Superior temporal gyrus (tissue), 1 donor: ENCODE data around the gene AKAP13.

Experiments used
- DNase-seq: peaks from one replicate; pipeline ENCODE4 v3.0.0-alpha.2; 2016; ENCODE audit errors: extremely low spot score

AKAP13 gene

DNA sequence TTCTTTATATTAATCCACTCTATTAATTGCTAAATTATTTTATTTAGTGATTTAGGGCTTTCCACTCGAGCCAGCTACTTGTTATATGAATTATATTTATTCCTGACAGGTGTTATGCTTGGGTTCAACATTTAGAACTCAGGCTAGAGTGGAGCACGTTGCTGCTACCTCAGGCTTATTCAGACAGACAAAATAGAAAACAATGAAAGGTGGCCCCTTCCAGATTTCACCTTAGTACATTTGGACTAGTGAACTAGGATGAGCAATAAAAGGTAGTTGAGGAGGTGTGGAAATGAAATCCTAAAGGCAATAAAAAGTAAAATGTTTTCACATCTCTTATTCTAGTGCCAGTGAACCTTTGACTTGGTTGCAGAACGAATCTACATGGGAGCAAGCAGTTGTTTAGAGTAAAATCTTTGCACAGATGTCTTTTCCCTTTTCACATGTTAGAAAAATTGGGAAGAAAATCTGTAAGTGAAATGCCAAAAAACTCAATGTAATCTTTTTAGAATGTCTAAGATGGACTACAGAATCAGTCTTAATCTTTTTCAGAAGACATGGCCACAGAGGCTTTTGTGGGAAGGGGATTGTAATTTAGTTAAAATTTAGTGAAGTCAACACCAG is 63.8 kb downstream of the AKAP13 start:
- no peak for DNase-seq

DNA sequence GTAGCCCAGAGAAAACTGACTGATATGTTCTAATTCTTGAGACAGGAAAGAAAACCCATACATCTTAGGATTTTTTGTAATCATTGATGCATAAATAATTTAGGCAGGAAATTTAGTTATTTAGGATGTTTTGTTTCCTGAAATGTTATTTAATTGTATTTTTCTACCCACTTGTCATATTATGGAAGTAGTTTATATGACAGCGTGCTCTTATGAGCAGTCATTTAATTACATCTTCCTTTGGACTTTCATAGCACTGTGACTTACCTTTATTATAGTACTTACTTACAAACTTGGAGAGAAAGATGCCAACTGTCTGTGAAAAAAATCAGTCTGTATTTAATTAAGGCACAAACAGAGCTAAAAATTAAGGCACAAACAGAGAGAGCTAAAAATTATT is 65.0 kb downstream of the AKAP13 start:
- DNase-seq = no peak

GRCh38 chr15:85451099-85451700 is 70.8 kb downstream of the AKAP13 start:
- no peak for DNase-seq

GRCh38 chr15:85452436-85452835 is 72.0 kb downstream of the AKAP13 start:
- no peak for DNase-seq

DNA sequence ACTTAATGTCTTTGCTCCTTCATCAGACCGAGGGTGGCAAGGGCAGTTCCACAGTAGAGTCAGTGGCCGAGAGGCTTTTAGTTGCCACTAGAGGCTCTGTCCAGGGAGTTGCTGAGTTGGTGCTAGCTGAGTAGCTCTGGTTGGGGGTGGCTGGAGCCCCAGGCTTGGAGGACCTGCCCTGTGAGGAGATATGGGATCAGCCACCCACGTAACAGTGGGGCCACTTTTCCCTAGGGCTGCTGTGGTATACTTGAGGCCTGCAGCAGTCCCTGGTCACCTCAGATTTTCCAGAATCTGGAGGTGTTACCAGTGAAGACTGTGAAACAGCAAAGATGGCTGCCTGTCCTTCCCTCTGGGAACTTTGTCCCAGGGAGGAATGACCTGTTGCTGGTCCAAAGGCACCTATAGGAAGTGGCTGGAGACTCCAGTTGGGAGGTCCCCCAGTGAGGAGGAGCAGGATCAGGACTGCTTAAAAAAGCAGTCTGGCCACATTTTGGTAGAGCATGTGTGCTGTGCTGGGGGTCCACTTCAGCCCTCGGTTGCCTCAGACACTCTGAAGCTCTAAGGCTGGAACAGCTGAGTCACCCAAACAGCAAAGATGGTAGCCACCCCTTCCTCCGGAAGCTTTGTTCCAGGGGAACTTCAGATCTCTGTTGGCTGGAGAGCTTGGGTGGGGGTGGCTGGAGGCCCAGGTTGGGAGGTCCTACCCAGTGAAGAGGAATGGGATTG is 72.9 kb downstream of the AKAP13 start:
- DNase-seq = no peak

- DNase-seq = no peak
Measured at GRCh38 chr15:85454403-85454802, 74.0 kb downstream of the AKAP13 start.

GRCh38 chr15:85455891-85456290 is 75.5 kb downstream of the AKAP13 start:
- no peak for DNase-seq

- DNase-seq = no peak
Measured at GRCh38 chr15:85456798-85457197, 76.4 kb downstream of the AKAP13 start.

- DNase-seq = no peak
Measured at GRCh38 chr15:85457392-85457968, 77.1 kb downstream of the AKAP13 start.

- DNase-seq = no peak
Measured at GRCh38 chr15:85458764-85459163, 78.4 kb downstream of the AKAP13 start.

GRCh38 chr15:85462029-85462428 is 81.6 kb downstream of the AKAP13 start:
- no peak for DNase-seq

- DNase-seq = no peak
Measured at GRCh38 chr15:85463276-85463892, 83.0 kb downstream of the AKAP13 start.

- no peak for DNase-seq
Measured at GRCh38 chr15:85463976-85464375, 83.6 kb downstream of the AKAP13 start.

GRCh38 chr15:85464471-85464870 is 84.1 kb downstream of the AKAP13 start:
- DNase-seq = no peak

GRCh38 chr15:85470563-85471271 is 90.3 kb downstream of the AKAP13 start:
- DNase-seq = no peak

- no peak for DNase-seq
Measured at GRCh38 chr15:85472349-85472748, 91.9 kb downstream of the AKAP13 start.

- no peak for DNase-seq
Measured at GRCh38 chr15:85473455-85473854, 93.1 kb downstream of the AKAP13 start.

DNA sequence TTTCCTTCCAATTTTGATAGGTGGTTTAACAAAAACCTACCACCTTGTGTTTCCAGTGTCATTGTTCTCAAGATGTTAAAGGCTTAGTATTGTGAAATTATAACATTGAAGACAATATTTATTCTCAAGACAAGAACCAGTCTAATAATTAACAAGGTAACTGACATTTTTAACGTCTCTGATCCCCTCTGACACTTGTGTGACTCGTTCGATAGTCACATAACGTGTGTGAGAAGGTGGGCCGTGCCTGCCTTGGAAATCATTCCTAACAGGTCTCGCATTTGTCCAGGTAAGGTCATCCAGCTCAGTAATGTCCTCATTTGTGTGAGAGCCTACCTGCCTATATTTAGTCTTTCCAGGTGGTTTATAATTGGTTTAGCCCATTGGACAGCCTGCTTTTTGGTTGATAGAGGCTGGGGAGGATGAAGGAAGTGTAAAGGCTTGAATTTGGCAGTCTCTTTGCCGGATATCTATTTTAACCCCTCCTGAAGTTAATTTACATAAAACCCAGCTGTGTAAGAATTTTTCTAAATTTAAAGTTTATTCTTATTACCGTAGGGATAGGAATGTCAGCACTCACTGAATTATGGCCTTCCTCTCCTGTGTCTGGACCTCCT is 94.4 kb downstream of the AKAP13 start:
- DNase-seq = no peak

DNA sequence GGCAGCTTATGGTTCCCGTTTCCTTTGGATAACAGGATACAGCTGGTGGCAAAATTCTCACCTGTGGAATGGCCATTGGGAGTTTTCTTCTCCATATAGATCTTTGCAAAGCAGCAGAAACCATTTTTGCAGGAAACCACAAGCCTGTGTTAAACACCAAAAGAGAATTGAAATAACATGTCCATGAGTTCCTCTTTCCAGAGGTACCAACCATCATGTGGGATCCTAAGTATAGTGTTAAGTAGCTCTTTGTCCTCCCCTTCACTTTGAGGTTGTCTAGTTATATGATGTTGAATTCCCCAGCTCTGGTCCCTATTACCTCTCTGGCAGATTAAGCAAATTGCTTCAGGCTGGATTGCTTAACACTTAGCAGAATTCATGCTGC is 94.9 kb downstream of the AKAP13 start:
- DNase-seq = no peak

DNA sequence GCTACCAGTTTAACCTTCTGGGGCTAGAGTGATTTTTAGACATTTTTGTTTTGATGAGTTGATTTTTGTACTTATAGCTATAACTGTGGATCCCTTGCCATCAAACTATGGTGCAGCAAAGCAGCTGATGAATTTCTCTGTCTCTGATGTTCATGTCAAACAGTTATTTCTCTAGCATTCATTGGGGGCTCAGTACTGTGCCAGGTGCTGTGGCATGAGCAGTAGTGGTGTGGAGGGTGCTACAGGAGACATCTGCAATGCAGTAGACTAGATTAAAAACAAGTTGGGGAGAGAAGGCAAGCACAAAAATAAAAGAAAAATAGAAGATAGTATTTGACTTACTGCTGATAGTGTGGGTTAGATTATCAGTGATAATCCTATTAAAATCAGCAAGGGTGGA is 95.3 kb downstream of the AKAP13 start:
- no peak for DNase-seq

DNA sequence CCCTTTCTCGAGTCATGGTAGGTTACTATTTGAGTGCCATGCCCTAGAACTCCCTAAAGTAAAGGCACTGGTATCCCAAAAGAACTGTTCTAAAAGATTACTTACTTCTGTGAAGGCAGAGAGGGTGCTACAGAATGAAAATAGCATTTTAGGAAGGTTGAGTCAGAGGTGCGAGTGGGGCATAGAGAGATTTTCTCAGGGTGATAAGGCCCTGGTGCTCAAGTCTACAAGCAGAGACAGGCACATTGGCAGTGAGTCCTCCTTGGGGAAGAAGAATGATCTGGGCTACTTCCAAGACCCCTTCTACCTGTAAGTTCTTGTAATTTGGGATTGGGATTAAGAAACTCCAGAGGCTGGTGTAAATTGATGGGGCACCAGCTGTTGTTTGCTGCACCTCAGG is 96.7 kb downstream of the AKAP13 start:
- no peak for DNase-seq
